ENCODE data around the gene FBXO41. TPM values are rescaled to one million over a fixed set of nuclear protein-coding genes. Genes with fewer than 3 reads are reported as not detected.

Gene FBXO41
- total RNA-seq, 1 experiment from 2014 or later = 6.5 TPM

GRCh38 chr2:73214120-73215035 lies 69.9 kb downstream of the FBXO41 start, which contains the start of gene SMYD5:
Gene SMYD5, plus strand, starts transcription at chr2:73214245. Its CDS starts 22 bp downstream, at chr2:73214267.
- in situ Hi-C loops (cut with HindIII; ENCODE audit: low pct_unique_long_range_greater_than_20kb, low sequenced_read_pairs) = no loop called here
- H3K27ac ChIP-seq (ENCODE audit: low read length) = peak within 1 kb of the TSS; percentile 90
- H3K9me3 ChIP-seq (ENCODE audit: control insufficient read depth, insufficient read depth, low read depth, low read length) = no peaks in the 10 kb centered on the region
- DNase-seq (ENCODE audit: low read depth, low spot score) (peak; percentile 60), ATAC-seq (peak; percentile 90)
- no peaks in the 10 kb centered on the region for H3K27me3 ChIP-seq (ENCODE audit: control insufficient read depth, insufficient read depth, low read length)
- POLR2A ChIA-PET = no interaction called here
- intact Hi-C loops (cut with micrococcal nuclease; ENCODE audit: unreplicated experiment) = no loop called here
- H3K4me3 ChIP-seq (ENCODE audit: low read depth in 2 of 2, low read length in 2 of 2) = peak within 1 kb of the TSS; percentile 68 to 90
- no peaks in the 10 kb centered on the region; the same call in 1 of the 2 replicates for H3K36me3 ChIP-seq (ENCODE audit: control insufficient read depth, insufficient read depth, low read length)
- TF ChIP-seq SIN3A (IDR thresholded peaks at IDR 0.05; ENCODE audit: borderline replicate concordance, insufficient read depth, low read depth, low read length) (peak; percentile 98; the same call in 1 of the 2 replicates), POLR2AphosphoS5 (IDR thresholded peaks at IDR 0.05; ENCODE audit: low read depth, low read length) (peak; percentile 65; the same call in 1 of the 2 replicates), REST (IDR thresholded peaks at IDR 0.05; ENCODE audit: insufficient read depth in 1 of 2, low read depth in 2 of 2, low read length in 1 of 2) (no peak)
- CTCF ChIA-PET = interaction anchor here (1.5 kb wide), 1 partner anchor 40 kb away, joined by 3 read pairs; no protein-coding TSS in a partner anchor
- H3K4me1 ChIP-seq (ENCODE audit: control insufficient read depth, insufficient read depth, low read length) = peaks cover 6% of the 10 kb centered on the region; the same call in 1 of the 2 replicates
- BruUV-seq (replicated peaks) = TSS peak; percentile 82

- Histone ChIP-seq H3K36me3 (ENCODE audit: control insufficient read depth, insufficient read depth, low read length) (no peaks in the 10 kb centered on the region; the same call in 1 of the 2 replicates), H3K27ac (ENCODE audit: low read length) (no peak overlapping the region), H3K27me3 (ENCODE audit: control insufficient read depth, insufficient read depth, low read length) (no peaks in the 10 kb centered on the region), H3K4me1 (ENCODE audit: control insufficient read depth, insufficient read depth, low read length) (peaks cover 6% of the 10 kb centered on the region; the same call in 1 of the 2 replicates), H3K4me3 (ENCODE audit: low read depth in 2 of 2, low read length in 2 of 2) (peak overlapping the region; percentile 68 to 90), H3K9me3 (ENCODE audit: control insufficient read depth, insufficient read depth, low read depth, low read length) (no peaks in the 10 kb centered on the region)
- TF ChIP-seq CTCF (IDR thresholded peaks at IDR 0.05) = peak; percentile 98
- TF ChIP-seq SIN3A (IDR thresholded peaks at IDR 0.05; ENCODE audit: borderline replicate concordance, insufficient read depth, low read depth, low read length) = no peak
- DNase-seq (ENCODE audit: low read depth, low spot score) (peak; percentile 58), ATAC-seq (peak; percentile 87)
- ChIA-PET POLR2A (interaction anchor here (0.6 to 1.1 kb wide), 3 partner anchors 21 to 192 kb away, joined by 3 to 15 read pairs (median 4); no protein-coding TSS in a partner anchor), CTCF (interaction anchor here (0.5 to 1.9 kb wide), 13 partner anchors 17 to 189 kb away, joined by 3 to 36 read pairs (median 4); partner anchors contain the start of gene PRADC1)
- in situ Hi-C loops (cut with HindIII; ENCODE audit: low pct_unique_long_range_greater_than_20kb, low sequenced_read_pairs) = no loop called here
- intact Hi-C loops (cut with micrococcal nuclease; ENCODE audit: unreplicated experiment) = no loop called here
- BruUV-seq (replicated peaks) = no TSS peak
Measured at GRCh38 chr2:73212448-73213176, 71.7 kb downstream of the FBXO41 start.
